EL (cell line): ENCODE measurements around the gene EED.

Experiments used
- DNase-seq: peaks from one replicate; pipeline ENCODE4 v3.0.0-alpha.2; 2016

The EED gene, protein sequence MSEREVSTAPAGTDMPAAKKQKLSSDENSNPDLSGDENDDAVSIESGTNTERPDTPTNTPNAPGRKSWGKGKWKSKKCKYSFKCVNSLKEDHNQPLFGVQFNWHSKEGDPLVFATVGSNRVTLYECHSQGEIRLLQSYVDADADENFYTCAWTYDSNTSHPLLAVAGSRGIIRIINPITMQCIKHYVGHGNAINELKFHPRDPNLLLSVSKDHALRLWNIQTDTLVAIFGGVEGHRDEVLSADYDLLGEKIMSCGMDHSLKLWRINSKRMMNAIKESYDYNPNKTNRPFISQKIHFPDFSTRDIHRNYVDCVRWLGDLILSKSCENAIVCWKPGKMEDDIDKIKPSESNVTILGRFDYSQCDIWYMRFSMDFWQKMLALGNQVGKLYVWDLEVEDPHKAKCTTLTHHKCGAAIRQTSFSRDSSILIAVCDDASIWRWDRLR

DNA sequence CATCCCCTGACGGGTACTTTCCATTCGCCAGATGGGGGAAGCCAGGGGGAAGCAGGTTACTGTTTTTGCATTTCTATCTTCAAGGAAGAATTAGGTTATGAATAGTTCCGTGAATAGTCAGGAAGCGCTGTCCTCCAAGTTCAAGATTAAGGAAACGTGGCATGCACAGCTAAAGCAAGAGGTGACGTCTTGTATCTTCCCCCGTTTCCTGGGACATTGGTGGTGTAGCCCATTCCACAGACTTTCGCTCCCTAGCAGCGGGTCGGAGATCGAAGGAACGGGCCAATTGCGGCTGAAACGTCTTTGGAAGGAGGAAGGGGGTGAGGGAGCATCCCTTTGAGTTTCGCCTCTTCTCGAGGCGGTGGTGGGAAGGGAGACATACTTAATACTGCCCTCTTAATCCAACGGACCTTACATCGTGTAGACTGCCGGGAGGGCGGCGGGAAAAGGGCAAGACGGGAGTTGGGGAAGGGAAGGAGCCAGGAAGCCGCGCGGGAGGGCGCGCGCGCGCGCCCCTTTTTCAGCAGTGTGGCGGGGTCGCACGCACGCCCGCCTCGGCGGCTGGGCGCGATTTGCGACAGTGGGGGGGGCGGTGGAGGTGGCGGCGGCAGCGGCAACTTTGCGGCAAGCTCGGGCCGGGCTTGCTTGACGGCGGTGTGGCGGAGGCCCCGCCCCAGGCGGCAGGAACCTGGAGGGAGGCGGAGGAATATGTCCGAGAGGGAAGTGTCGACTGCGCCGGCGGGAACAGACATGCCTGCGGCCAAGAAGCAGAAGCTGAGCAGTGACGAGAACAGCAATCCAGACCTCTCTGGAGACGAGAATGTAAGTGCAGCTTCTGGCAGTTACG is at the start of gene EED:
Gene EED, plus strand, starts transcription at position 232 of the 847 bp plus-strand sequence. Its CDS starts 477 bp downstream, at position 709.
- peak; percentile 97 for DNase-seq

DNA sequence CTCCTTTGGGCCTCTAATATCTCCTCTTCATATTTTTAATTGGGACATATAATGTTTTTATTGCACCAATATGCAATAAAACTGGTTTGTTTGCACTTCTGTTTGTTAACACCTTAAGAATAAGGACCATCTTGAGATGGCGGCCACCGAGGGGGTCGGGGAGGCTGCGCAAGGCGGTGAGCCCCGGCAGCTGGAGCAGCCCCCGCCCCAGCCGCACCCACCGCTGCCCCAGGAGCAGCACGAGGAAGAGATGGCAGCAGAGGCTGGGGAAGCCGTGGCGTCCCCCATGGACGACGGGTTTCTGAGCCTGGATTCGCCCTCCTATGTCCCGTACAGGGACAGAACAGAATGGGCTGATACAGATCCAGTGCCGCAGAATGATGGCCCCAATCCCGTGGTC is 49.6 kb upstream of the EED start:
- no peak for DNase-seq

DNA sequence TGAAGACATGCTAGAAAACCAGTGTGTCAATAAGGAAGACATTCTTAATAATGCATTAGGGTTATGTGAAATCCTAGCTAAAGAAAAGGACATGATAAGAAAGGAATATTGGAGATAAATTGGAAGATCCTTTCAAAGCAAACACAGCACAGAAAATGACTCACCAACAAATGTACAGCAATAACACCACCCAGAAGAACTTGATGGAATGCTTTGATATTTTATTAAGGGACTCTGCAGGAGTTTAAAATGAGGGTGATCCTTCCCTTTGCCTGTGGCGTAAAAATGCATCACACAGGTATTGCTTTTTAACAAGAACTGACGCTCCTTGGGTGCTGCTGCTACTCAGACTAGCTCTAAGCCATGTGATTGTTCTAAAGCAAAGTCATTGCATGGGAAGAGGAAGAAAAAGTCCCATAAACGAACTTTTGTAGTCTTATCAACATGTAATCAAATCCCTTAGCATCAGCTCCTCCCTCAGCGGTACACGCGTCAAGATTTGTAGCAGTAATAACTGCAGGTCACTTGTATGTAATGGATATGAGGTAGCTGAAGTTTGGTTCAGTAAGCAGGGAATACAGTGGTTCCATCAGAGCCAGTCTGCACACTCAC is 48.4 kb upstream of the EED start:
- DNase-seq, result no peak

DNA sequence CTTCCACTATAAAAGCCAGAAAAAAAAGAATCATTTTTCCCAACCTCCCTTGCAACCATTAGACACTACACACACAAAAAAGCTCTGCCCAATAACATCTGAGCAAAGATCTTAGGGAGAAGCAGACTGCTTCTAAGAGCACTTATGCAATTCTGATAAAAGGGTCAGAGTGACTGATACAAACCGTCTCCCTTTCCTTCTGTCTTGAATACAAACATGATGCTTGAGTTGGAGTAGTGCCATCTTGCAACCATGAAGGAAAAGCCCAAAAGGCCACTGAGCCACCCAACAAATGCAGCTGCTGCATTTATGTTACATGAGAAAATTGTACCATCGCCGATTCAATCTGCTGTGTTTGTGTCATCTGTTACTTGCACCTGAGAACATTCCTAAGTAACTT is 47.6 kb upstream of the EED start:
- no peak for DNase-seq

DNA sequence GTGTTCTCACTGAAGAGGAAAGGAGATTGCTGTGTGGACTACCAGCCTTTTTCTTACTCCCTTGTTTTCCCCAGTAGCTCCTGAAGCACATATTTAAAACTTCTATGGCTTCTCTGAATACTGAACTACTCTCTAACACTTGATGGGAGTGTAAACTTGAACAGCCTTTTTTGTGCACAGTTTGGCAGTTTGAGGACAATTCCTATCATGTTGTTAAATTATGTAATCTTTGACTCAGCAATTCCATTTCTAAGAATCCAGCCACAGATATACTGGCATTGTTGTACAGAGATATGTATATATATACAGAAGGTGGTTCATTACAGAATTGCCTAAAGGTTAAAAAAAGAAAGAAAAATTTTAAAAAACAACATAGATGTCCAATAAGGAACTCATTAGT is 47.1 kb upstream of the EED start:
- no peak for DNase-seq

DNA sequence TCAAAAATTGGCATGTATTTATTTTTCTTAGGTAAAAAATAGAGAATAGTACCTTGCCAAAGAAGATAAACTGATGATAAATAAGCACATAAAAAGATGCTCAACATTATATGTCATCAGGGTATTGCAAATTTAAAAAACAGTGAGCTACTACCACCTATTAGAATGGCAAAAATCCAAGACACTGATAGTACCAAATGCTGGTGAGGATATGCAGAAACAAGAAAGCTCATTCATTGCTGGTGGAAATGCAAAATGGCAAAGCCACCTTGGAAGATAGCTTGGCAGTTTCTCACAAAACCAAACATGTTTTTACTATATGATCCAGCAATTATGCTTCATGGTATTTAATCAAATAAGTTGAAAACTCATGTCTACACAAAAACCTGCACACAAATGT is 46.4 kb upstream of the EED start:
- DNase-seq, result no peak

DNA sequence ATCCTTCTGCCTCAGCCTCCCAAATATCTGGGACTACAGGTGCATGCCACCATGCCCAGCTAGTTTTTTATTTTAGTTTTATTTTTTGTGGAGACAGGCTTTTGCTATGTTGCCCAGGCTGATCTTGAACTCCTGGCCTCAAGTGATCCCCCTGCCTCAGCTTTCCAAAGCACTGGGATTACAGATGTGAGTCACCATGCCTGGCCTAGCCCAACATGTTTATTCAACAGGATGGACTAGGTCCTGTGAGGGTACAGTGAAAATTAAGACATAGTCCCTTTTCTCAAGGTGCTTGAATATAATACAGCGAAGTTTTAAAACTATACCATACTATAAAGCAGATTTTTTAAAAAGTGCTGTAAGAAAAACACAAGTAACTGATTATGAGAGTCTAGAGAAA is 45.2 kb upstream of the EED start:
- no peak for DNase-seq

DNA sequence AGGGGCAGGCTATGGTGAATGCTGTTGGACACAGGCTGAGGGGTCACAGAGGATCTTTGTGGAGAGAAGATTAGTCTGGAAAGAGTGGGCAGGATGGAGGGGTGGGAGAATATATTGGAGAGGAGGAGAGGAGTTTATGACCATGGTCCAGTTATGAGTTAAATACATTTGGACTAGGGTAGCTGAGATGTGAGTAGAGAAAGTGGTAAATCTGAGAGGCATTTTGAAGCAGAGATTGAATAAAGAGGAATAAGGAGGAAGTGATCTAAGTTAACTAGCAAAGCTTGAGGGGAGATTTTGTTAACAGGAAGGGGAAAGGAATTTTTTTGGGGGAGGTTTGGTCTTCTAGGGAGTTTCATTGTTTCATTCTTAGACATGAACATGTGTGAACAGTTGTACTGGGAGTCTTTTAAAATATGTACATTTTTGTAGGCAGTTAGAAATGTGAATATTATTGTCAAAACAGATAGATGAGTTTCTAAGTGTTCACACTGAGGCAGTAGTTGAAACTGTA is 43.1 kb upstream of the EED start:
- no peak for DNase-seq

DNA sequence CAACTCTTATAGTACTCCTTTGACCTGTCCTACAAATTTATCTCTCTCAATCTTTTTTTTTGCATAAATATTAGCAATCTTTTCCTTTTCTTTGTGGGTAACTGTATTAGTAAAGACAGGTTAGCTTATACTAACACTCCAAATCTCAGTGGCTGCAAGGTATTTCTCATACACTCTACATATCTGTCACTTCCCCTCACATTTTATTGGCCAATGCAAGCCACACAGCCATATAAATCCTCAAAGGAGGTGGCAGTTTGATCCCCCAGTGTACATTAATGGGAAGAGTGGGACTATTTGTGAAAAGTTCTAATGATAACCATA is 42.6 kb upstream of the EED start:
- DNase-seq, result no peak

DNA sequence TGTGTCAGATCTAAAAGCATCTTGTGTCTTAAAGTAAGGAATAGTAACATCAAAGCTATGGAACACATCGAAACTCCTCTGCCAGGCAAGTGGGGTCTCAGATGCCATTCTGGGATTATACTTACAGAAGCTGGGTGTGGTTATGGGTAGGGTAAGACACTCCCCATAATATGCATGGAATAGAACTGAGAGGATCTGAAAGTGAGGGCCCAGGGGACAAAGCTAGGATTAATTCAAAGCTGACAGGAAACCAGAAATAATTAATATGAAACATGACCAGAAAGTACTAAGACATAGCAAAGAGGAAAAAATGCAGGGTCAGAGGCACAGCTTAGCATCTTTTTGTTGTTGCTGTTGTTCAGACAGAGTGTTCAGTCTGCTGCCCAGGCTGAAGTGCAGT is 40.2 kb upstream of the EED start:
- no peak for DNase-seq

DNA sequence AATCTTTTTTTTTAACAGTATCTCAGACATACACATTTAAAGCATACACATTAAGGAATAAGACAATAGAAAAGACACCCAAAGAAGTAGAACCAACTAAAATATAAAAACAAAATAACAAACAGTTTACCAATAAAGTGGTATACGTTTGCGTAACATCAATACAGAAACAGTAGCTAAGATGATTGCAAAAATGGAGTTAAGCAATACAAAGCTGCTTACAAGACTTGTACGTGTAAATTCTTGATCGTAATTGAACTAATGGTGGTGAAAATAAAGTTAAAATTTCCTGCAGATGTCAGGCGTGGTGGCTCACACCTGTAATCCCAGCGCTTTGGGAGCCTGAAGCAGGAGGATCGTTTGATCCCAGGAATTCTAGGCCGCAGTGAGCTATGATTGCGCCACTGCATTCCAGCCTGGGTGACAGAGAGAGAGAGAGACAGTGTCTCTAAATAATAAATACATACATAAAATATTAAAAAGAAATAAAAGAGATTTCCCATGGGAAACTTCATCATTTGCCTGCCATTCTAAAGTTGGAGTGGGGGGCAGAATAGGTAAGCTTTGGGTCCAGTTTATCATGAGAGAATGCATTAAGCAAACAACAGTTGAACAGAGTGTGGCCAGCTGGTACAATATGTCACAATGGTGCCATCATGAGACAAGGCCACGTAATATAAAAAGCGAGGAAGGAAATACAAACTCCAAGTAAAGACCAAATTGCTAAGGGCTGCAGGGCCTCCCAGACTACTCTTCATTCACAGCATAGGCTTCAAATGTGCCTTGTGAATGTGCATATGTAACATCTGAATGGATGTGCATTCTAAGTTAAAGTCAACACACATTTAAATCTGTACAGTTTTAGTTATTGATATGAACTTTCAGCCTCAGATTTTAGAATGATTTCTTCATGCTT is 38.9 kb upstream of the EED start:
- DNase-seq, result no peak

DNA sequence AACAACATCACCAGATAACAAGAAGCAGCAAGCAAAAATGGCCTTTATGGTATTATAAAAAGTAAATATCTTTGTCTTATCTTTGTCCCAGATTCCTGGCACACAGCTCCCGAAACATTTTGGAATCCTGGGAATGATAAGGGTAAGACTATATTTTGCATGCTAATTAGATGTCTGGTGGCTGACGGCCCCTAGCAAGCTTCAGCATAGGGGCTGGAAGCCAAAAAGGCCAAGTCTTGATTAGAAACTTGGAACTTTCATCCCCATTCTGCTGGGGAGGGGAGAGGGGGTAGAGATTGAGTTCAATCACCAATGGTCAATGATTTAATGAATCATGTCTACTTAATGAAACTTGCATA is 38.2 kb upstream of the EED start:
- no peak for DNase-seq

DNA sequence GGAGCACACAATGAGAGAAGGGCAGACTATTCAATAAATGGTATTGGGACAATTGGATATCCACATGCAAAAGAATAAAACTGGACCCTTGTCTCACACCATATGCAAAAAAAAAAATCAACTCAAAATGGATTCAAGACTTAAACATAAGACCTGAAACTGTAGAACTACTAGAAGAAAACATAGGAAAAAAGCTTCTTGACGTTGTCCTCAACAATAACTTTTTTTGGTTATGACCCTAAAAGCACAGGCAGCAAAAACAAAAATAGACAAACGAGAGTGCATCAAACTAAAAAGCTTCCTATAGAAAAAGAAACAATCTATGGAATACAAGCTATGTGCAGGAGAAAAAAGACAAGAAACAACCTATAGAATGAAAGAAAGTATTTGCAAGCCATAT is 37.1 kb upstream of the EED start:
- no peak for DNase-seq

DNA sequence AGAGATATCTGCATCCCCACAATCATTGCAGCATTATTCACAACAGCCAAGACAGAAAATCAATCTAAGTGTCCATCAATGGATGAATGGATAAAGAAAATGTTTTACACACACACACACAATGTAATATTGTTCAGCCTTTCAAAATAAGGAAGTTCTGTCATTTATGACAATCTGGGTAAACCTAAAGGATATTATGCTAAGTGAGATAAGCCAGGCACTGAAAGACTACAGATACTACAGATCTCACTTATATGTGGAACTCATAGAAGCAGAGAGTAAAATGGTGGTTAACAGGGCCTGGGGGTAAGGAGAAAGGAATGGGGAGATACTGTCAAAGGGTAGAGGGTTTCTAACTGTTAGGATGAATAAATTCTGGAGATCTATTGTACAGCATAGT is 36.0 kb upstream of the EED start:
- no peak for DNase-seq

DNA sequence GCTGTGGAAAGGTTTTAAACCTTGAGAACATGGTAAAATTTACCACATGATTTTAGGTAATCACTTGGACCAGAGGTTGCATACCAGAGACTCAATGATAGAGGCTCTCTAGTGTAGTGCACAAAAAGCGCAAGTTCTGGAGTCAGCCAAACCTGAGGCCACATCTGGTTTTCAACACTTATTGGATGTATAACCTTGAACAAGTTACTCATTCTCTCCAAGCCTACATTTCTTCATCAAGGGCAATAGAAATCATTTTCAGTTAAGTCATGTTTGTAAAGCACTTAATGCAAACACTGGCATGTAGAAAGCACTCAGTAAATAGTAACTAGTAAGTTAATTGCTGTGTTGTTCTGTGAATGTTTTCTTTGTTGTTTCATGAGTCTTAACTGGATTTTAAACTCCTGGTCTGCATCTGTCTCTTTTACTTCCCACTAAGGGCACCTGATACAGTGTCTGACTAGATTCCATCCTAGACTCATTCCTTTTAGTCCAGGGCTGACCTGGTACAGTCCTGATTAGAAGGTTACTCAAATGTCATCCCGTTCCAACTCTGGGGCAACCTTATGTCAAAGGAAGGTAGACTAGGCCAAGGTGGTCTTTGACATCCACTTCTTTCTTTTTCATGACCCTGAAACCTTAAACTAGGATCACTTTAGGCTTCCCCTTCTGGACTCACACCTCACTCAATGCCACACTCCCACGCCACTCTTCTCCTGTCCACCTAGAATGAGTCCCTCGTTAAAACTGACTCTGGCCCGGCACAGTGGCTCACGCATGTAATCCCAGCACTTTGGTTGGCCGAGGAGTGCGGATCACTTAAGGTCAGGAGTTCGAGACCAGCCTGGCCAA is 34.5 kb upstream of the EED start:
- no peak for DNase-seq

DNA sequence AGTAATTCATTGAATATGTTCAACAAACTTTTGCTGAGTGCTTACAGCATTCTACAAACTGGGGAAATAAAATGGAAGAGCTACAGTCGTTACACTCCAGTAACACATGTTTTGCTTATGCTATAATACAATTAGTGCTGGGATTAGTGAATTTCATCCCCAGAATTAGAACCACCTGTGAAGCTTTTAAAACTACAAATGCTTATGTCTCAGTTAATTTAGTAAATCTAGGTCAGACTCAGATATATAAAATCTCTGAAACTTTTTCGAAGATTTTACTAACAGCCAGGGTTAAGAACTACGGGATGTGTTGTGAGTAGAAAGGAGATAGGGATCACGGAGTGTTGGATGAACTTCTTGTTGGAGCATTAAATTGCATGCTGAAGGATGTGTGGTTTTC is 33.7 kb upstream of the EED start:
- no peak for DNase-seq

DNA sequence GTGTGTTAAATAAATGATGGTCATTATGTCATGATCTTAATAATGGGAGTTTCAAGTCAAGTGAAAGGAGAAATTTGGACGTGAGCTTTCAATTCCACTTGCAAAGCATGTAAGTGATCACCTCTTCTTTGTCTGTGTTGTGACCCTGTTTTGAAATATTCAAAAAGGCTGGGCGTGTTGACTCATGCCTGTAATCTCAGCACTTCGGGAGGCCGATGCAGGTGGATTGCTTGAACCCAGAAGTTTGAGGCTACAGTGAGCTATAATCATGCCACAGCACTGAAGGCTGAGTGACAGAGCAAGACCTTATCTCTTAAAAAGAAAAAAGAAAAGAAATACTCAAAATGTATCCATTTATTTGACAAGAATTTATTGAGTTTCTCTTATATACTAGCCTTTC is 32.9 kb upstream of the EED start:
- no peak for DNase-seq

DNA sequence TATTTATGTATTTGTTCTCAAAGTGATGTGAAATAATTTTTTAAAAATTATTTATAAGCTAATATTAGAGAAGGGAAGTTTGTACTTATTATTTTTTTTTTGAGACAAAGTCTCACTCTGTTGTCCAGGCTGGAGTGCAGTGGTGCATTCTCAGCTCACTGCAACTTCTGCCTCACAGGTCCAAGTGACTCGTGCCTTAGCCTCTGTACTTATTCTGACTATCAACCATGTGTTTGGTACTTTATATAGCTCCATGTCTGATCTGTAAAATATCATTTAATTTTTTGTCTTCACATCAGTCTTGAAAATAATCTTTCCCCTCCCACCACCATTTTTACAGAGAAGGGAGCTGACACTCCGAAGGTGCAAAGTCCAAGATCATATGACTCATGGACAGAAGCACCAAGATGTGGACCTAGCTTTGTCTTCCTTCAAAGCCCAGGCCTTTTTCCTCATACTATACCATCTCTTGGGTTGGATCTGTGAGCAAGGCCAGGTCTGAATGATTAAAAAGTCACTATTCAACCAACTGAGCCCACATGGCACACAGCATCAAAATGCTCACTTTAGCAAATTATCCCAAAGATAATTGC is 32.4 kb upstream of the EED start:
- DNase-seq, result no peak

DNA sequence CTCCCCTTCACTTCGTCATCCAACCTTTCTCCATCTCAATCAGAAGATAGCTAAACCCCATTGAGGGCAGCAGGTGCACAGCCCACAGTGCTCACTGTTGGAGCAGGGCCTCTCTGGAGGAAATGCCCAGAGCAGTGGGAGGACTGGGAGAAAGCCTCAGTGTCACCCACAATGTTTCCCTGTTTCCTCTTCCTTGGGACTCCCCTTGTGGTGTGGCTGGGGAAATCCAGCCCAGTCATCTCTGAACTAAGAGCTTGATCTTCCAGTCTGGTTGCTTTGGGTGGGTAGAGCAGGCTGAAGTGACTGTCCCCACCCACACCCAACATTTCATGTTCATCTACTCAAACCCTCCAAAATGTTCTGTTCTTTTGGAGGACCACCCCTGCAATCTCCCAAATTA is 29.8 kb upstream of the EED start:
- no peak for DNase-seq

DNA sequence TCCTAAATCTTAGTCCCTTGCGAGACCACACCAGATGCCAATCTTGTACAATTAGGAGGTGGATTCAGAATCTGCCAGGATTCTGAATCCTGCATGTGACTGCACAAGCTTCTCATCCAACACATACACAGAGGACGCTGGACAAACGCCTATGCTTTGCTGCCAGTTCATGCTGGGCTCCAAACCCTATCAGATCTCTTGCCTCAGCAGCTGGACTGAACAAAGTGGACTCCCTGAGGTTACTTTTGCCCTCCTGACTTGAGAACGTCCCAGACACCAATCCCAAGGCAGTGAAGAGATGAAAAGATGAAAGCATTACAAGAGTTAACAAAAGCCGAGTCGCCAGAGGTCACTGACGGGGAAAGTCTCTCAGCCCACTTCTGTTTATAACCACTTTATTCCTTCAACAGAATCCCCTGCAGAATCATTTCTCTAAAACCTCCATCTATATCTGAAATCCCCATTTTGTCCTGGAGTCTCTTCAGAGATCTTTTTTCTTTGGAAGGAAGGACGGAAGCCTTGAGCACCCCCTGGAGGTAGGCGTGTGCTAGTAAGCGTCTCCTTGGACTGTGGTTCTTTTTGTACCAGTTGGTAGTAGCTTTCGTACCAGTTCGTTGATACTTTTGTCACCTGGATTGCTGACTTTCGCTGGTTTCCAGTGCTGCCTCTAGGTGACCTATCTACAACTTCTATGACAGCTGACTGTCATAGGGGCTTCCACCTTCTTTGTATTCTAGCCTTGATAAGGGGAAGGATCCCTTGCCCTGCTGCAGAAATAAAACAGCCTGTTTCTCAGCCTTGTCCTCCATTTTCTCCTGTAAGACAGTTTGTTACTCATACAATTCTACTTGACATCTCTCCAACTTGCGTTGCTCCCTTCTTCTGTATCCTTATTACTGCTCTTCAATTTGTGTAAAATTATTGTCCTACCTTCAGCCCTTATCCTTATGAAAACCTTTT is 26.1 kb upstream of the EED start:
- peak; percentile 81 for DNase-seq
